NB4 (cell line): ENCODE results near the gene PEMT.
A peak's percentile ranks its signal among the peaks of the same experiment; 100 is the strongest.

Experiments used
- DNase-seq: peaks from one replicate; pipeline ENCODE4 v3.0.0; 2010; ENCODE audit warnings: low read depth
- H3K4me3 ChIP-seq: one replicate; pipeline ENCODE4 v1.5.1; 2011; ENCODE audit warnings: mild to moderate bottlenecking, low read depth, low read length, moderate library complexity
- MYC ChIP-seq: IDR thresholded peaks from 2 replicates; pipeline ENCODE4 v1.6.1; 2011; ENCODE audit warnings: low read depth, low read length
- POLR2A ChIP-seq: IDR thresholded peaks from 2 replicates; pipeline ENCODE4 v1.6.1; 2011; ENCODE audit warnings: mild to moderate bottlenecking; ENCODE audit not compliant: insufficient read length; ENCODE audit errors: extremely low read depth
- TF ChIP-seq, protein P1 (sequence below): IDR thresholded peaks from 2 replicates; pipeline ENCODE4 v1.6.1; 2011; ENCODE audit warnings: low read depth, low read length
- TF ChIP-seq, protein P2 (sequence below): IDR thresholded peaks from one replicate; pipeline ENCODE4 v1.5.1; 2012; ENCODE audit warnings: low read depth, low read length

Gene PEMT

DNA sequence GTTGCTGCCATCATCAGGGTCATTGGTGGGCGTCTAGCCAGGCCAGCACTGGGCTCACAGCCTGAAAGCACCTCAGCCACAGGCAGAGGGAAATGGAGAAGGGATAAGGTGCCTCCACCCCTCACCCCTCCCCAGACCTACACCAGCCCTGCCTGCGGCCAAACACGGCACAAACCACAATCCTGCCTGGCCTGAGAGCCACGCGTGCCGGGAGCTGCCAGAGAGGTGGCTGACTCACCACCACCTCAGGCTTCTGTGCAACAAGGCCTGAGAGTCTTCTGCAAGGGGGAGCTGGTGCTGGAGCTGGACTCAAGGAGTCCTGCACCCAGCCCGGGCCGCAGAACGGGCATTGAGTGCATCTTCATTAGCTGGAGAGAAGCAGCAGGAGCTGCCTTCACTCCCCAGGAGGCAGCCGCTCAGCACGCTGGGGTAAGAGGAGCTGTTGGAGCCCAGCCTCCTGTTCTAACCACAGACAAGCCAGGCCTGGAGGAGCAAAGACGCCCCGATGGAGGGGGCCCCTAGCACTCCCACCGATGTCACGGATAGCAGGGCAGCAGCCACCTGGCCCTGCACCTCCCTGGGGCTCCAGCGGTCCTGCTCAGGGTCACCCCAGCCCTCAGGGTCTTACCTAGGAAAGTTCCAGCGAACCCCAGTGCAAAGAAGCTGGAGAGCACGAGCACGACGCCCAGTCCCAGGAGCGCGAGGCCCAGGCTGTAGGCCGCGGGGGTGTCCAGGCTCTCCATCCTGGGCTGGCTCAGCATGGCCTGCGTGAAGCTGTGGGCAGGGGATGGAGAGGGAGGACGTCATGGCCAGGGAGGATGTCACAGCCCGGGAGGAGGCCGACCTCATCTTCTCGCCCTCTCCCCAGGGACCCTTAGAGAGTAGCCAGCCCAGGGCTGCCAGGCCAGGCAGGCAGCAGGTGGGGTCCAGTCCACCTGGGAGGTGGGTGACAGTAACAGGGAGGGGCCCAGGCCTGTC is 79.3 kb downstream of the PEMT start:
- peak overlapping the region; percentile 11 for H3K4me3 ChIP-seq
- peak; percentile 100 for DNase-seq
- TF ChIP-seq, protein P1, sequence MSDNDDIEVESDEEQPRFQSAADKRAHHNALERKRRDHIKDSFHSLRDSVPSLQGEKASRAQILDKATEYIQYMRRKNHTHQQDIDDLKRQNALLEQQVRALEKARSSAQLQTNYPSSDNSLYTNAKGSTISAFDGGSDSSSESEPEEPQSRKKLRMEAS: peak; percentile 82
- TF ChIP-seq MYC (peak; percentile 90), POLR2A (peak; percentile 15)
- TF ChIP-seq, protein P2, sequence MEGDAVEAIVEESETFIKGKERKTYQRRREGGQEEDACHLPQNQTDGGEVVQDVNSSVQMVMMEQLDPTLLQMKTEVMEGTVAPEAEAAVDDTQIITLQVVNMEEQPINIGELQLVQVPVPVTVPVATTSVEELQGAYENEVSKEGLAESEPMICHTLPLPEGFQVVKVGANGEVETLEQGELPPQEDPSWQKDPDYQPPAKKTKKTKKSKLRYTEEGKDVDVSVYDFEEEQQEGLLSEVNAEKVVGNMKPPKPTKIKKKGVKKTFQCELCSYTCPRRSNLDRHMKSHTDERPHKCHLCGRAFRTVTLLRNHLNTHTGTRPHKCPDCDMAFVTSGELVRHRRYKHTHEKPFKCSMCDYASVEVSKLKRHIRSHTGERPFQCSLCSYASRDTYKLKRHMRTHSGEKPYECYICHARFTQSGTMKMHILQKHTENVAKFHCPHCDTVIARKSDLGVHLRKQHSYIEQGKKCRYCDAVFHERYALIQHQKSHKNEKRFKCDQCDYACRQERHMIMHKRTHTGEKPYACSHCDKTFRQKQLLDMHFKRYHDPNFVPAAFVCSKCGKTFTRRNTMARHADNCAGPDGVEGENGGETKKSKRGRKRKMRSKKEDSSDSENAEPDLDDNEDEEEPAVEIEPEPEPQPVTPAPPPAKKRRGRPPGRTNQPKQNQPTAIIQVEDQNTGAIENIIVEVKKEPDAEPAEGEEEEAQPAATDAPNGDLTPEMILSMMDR: no peak

DNA sequence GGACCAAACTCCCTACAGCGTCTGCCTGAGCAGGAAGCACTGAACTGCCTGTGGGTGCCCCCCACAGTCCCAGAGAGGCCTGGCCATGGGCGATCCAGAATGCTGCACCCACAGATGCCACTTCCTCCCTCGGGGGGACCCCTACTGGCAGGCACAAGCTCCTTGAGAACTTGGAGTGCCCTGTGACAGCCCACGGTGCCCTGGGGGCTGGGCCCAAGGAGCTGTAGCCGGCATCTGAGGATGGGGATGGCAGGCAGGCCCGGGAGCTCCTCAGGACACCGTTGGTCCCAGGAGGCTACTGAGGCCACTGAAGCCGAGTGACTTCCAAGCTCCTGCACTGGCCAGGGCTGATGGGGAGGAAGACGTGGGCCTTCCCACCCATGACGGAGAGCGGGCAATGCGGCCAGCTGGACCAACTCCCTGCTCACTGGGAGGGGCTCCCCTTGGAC is 80.2 kb downstream of the PEMT start:
- peak; percentile 93 for DNase-seq

DNA sequence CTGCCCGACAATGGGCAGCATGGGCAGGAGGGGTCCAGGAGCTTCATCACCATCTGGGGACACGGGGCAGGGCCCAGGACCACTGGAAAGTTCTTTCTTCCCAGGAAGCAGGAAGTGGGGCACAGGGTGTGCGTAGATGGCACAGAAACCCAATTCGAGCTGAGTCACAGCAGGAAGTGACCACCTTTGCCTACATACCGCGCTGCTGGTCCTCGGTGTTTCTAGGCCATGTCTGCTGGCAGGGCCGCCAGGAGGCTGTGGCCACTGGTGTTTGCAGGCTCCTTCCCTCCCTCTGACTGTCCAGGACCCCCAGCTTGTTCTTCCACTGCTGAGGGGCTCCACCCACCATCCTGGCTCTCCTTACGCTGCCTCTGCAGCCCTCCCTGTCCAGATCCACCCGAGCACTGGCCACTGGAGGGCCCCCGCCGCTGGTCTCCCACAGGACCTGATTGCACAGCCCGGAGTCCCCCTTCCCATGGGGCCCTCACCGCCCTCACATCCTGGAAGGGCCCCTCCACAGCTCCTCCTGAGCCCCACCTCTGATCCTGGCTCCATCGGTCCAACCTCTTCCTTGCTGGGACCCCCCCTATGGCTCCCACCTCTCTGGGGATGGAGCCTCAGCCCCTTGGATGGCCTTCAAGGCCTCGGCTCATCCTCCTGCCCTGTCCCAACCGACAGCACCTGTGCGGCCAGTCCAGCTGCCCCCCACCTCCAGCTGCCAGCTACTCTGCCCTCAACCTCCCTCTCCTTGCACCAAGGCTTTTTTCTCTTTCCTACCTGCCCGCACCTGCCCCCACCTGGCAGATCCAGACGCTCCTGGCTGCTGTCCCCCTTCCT is 80.8 kb downstream of the PEMT start:
- peak overlapping the region; percentile 49 for H3K4me3 ChIP-seq
- TF ChIP-seq, protein P1: no peak
- TF ChIP-seq MYC (no peak), POLR2A (no peak)
- TF ChIP-seq, protein P2: no peak
- peak; percentile 76 for DNase-seq

More for the DNA sequence above, 80.2 kb downstream of the PEMT start:
- TF ChIP-seq POLR2A (no peak), MYC (no peak)
- TF ChIP-seq, protein P1: no peak
- TF ChIP-seq, protein P2: peak; percentile 53
- H3K4me3 ChIP-seq: peak overlapping the region; percentile 49

DNA sequence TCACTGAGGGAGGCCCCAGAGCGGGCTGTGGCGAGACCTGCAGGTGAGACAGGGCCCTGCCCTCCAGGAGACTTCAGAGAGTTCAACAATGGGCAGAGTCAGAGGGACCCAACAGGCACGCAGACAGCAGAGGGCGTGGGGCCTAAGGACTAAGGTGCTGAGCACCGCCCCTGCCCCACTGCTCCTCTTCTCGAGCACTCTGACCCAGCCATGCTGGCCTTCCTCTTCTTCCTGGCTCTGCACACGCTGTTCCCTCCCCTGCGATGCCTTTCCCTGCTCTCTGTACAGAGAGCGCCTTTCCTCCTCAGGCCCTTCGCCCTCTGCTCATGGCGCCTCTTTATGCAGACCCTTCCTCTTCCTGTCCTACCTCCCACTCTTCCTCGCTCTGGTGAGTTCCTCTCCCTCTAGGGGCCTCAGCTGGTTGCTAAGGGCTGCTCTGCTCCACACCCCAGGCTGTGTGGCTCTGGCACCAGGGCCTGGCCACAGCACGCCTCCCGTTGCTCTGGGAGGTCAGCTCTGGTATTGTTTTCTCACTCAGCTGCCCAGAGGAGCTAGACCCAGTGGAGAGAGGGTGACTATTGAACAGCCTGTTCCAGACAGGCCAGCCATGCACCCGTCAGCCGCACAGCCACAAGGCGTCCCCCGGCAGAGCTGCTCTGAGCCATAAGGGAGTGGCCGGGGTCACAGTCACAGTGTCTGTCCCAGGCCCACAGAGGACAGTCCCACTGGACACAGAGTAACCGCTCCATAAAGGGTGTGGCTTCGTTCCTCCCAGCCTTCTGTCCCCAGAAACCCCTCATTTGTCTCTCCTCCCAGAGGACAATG is 81.7 kb downstream of the PEMT start:
- TF ChIP-seq, protein P2: no peak
- TF ChIP-seq, protein P1: no peak
- TF ChIP-seq POLR2A (no peak), MYC (no peak)
- peak; percentile 79 for DNase-seq

More for the DNA sequence above, 81.7 kb downstream of the PEMT start:
- peak overlapping the region; percentile 49 for H3K4me3 ChIP-seq
